GM12864 (cell line): ENCODE results near the gene SURF4.
A peak's percentile ranks its signal among the peaks of the same experiment; 100 is the strongest.

Experiments used
- DNase-seq: peaks from one replicate; pipeline ENCODE4 v3.0.0-alpha.2; 2011; ENCODE audit warnings: low read depth
- H3K4me3 ChIP-seq: 2 replicates; pipeline ENCODE4 v1.5.1; 2011; ENCODE audit warnings: mild to moderate bottlenecking, low read depth, low read length, control low read depth
- TF ChIP-seq, protein P1 (sequence below): IDR thresholded peaks from 2 replicates; pipeline ENCODE4 v1.5.1; 2011; ENCODE audit warnings: low read depth, mild to moderate bottlenecking, moderate library complexity, low read length, control low read depth, inconsistent platforms; ENCODE audit errors: missing control alignments

SURF4 gene

DNA sequence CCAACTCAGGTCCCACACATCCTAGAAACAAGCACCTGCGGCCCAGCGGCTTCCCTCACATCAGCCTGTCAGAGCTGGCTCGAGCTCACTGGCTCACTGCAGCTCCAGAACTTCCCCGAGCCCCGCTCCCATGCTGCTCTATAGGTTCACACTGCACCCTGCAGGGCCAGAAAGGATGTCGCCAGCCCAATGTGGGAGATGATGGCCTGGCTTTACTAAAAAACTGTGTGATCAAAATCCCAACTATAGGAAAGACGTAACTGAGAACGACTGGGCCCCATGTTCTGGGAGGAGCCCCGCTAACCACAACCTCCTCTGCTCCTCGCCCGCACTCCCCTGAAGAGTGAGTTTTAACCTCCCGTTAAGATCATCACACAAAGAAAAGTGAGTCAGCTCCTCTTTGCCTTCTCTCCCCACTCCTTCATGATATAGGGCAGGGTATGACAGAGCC, 4.6 kb downstream of the SURF4 start:
- no peak for DNase-seq
- H3K4me3 ChIP-seq, result no peak overlapping the region
- TF ChIP-seq, protein P1, sequence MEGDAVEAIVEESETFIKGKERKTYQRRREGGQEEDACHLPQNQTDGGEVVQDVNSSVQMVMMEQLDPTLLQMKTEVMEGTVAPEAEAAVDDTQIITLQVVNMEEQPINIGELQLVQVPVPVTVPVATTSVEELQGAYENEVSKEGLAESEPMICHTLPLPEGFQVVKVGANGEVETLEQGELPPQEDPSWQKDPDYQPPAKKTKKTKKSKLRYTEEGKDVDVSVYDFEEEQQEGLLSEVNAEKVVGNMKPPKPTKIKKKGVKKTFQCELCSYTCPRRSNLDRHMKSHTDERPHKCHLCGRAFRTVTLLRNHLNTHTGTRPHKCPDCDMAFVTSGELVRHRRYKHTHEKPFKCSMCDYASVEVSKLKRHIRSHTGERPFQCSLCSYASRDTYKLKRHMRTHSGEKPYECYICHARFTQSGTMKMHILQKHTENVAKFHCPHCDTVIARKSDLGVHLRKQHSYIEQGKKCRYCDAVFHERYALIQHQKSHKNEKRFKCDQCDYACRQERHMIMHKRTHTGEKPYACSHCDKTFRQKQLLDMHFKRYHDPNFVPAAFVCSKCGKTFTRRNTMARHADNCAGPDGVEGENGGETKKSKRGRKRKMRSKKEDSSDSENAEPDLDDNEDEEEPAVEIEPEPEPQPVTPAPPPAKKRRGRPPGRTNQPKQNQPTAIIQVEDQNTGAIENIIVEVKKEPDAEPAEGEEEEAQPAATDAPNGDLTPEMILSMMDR, result peak; percentile 14

DNA sequence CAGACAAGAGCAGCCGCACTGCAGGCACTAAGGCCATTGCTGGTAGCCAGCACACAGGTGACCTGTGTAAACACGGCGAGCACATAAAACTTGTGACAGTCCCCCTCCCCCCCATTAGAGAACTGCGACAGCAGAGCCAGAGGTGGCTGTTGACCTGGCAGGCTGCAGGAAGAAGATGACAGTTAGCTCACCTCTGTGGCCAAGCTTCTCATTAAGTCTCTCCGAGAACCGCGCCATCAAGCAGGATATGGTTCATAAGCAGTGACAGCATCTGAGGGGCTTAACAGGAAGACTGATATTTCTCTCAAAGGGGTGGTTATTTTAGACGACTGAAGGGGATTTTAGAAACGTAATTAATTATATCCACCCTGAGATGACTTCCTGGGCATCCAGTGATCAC, 5.2 kb downstream of the SURF4 start:
- no peak overlapping the region for H3K4me3 ChIP-seq
- TF ChIP-seq, protein P1, result no peak
- no peak for DNase-seq

DNA sequence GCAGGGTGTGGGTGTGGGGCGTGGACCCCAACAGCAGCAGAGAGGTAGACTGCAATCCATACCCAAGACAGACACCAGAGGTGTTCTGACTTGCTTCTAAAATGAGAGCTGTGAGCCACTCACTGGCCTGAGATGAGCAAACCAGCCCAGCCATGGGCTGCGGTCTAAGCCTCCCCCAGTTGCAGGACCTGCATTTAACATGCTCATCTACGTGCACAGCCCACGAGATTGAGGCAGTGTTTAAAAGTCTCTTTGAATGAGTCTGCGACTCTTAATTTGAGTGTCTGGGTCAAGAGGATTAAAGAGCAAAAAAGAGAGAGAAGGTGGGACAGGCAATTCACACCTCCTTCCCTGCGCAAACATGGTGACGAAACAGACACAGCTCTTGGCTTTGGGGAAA, 5.9 kb downstream of the SURF4 start:
- TF ChIP-seq, protein P1, result no peak
- no peak for DNase-seq
- H3K4me3 ChIP-seq, result no peak overlapping the region

DNA sequence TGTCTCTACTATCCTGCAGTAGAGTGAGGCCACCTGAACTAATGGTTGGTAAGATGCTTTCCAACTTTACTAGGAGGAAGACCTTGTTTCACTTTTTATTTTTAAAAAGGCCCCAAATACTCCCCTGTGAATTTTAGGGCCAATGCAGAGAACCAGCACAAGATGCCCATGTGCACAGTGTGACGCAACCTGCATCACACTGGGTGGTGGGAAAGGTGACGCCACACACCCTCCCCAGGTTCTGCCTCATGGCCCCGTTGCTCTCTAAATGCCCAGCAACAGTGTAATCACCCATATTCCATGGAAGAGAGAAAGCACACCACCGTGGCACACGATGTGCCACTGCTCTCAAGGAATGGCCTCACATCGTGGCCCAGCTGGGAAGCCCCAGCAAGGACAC, 6.4 kb downstream of the SURF4 start:
- H3K4me3 ChIP-seq, result no peak overlapping the region
- DNase-seq, result no peak
- TF ChIP-seq, protein P1, result no peak

DNA sequence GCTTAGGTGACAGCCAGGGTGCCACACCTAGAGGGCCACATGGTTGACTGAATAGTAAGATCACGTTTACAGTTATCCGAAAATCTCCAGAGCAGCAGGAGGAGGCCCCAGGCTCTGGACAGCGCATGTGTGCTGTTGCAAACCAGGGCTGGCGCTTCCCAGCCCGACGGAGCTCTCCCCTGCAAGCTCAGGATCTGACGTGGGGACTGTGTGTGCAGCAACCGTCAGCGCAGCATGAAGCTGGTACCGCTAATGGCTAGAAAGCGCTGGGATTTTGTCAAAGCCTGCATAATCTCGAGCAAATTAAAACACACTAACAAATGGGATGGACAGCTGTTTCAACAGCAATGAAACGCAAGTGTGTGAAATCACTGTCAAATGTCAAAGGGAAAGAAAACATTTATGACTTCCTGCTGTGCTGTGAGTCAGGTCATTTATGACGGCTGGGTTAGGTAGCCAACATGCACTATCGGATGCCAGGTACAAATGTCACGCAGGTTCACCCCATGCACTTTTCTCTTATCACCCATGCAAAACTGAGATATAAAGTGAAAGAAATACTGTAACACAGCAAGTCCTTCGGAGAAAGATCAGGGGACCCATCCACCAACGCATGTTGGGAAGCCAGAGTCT, 7.5 kb downstream of the SURF4 start:
- DNase-seq, result no peak
- TF ChIP-seq, protein P1, result no peak
- H3K4me3 ChIP-seq, result no peak overlapping the region

DNA sequence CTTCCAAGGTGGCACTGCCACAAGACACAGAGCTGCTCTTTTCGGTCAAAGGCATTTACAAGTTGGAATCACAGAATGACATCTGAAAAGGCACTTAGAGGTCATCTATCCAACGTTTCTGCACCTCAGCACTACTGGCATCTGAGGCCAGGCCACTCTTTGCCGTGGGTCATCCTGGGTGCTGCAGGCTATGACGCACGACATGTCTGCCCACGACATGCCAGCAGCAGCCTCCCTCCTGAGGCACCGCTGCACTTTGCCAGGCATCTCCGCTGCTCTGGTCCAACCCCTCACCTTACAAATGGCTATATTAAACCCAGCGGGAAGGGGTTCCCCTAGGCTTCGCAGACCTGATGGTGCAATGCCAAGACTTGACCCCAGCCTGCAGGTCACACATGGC, 8.1 kb downstream of the SURF4 start:
- no peak for DNase-seq
- no peak overlapping the region for H3K4me3 ChIP-seq
- TF ChIP-seq, protein P1, result no peak

DNA sequence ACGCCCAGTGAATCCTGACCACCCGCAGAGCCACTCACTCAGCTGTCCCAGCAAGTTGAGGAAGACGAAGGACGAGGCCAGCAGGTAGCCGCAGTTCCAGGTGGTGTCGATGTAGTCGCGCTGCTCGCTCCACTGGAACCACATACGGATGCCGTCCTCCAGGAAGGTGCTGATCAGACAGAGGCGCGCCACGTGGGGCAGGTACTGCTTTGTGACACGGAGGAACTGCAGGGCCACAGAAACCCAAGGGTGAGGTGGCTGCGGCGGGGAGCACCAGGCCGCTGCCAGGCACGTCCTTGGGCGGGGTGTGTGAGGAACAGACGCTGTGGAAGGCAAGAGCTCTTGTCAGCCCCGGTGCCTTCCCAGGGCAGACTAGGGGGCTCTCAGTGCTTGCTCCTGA, 8.6 kb downstream of the SURF4 start:
- DNase-seq, result no peak
- TF ChIP-seq, protein P1, result no peak
- H3K4me3 ChIP-seq, result no peak overlapping the region
